ENCODE measurements around the gene SNX25.

DNA sequence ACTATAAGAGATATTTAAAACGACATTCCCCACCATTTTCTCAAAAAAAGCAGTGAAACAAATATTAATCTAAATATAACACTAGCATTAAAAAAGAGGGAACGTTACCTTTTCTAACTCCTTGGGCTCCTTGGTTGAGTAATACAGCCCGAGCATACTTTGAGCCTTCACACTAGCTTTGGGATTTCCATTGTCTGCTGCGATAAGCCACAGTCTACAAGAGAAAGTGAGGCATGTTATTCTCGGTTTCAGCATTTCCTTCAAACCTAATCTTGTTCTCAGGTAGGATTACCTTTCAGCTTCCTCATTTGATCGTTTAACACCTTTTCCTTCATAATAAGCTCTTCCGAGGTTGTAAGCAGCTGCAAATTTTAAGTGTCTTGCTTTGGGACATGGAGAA lies 164.6 kb downstream of the SNX25 start:
- TF ChIP-seq, protein P1, sequence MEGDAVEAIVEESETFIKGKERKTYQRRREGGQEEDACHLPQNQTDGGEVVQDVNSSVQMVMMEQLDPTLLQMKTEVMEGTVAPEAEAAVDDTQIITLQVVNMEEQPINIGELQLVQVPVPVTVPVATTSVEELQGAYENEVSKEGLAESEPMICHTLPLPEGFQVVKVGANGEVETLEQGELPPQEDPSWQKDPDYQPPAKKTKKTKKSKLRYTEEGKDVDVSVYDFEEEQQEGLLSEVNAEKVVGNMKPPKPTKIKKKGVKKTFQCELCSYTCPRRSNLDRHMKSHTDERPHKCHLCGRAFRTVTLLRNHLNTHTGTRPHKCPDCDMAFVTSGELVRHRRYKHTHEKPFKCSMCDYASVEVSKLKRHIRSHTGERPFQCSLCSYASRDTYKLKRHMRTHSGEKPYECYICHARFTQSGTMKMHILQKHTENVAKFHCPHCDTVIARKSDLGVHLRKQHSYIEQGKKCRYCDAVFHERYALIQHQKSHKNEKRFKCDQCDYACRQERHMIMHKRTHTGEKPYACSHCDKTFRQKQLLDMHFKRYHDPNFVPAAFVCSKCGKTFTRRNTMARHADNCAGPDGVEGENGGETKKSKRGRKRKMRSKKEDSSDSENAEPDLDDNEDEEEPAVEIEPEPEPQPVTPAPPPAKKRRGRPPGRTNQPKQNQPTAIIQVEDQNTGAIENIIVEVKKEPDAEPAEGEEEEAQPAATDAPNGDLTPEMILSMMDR (IDR thresholded peaks at IDR 0.05), result no peak
- TF ChIP-seq POLR2A (IDR thresholded peaks at IDR 0.05), result no peak
- no peak for TF ChIP-seq POLR2AphosphoS5 (IDR thresholded peaks at IDR 0.05)
